ENCODE results near the gene LNPEP.

LNPEP gene

GRCh38 chr5:96990102-96990501 is 54.2 kb downstream of the LNPEP start:
- no peak for TF ChIP-seq EZH2 (IDR thresholded peaks at IDR 0.05)
- no peak for TF ChIP-seq POLR2AphosphoS5 (IDR thresholded peaks at IDR 0.05; ENCODE audit: borderline replicate concordance, low read depth, low read length)
- no peak for TF ChIP-seq FOXP2 (optimal IDR thresholded peaks at IDR 0.05; ENCODE audit: control extremely low read depth, extremely low read length, insufficient read depth)
- Histone ChIP-seq H3K9me3 (ENCODE audit: low read depth, low read length) (no peaks in the 10 kb centered on the region), H3K4me3 (no peak overlapping the region), H3K9ac (ENCODE audit: insufficient read length) (no peak overlapping the region), H3K36me3 (ENCODE audit: insufficient read depth, low read length) (peaks cover 10% of the 10 kb centered on the region; the same call in 1 of the 2 replicates), H3K27ac (no peak overlapping the region)
- no peak for DNase-seq (ENCODE audit: low read depth, low spot score)

GRCh38 chr5:96991708-96992107 is 55.8 kb downstream of the LNPEP start:
- no peak overlapping the region for H3K9ac ChIP-seq (ENCODE audit: insufficient read length)
- no peak overlapping the region for H3K4me3 ChIP-seq
- DNase-seq (ENCODE audit: low read depth, low spot score): no peak
- no peaks in the 10 kb centered on the region for H3K9me3 ChIP-seq (ENCODE audit: low read depth, low read length)
- H3K36me3 ChIP-seq (ENCODE audit: insufficient read depth, low read length): peaks cover 10% of the 10 kb centered on the region; the same call in 1 of the 2 replicates
- no peak for TF ChIP-seq POLR2AphosphoS5 (IDR thresholded peaks at IDR 0.05; ENCODE audit: borderline replicate concordance, low read depth, low read length)
- H3K27ac ChIP-seq: no peak overlapping the region

- TF ChIP-seq EZH2 (IDR thresholded peaks at IDR 0.05) (no peak), FOXP2 (optimal IDR thresholded peaks at IDR 0.05; ENCODE audit: control extremely low read depth, extremely low read length, insufficient read depth) (no peak), POLR2AphosphoS5 (IDR thresholded peaks at IDR 0.05; ENCODE audit: borderline replicate concordance, low read depth, low read length) (no peak)
- H3K9me3 ChIP-seq (ENCODE audit: low read depth, low read length): no peaks in the 10 kb centered on the region
- no peak overlapping the region for H3K27ac ChIP-seq
- no peak overlapping the region for H3K4me3 ChIP-seq
- no peak for DNase-seq (ENCODE audit: low read depth, low spot score)
- no peak overlapping the region for H3K9ac ChIP-seq (ENCODE audit: insufficient read length)
- H3K36me3 ChIP-seq (ENCODE audit: insufficient read depth, low read length): peaks cover 10% of the 10 kb centered on the region; the same call in 1 of the 2 replicates
Observed at GRCh38 chr5:96993760-96994159, 57.9 kb downstream of the LNPEP start.

- no peak overlapping the region for H3K4me3 ChIP-seq
- H3K9me3 ChIP-seq (ENCODE audit: low read depth, low read length): no peaks in the 10 kb centered on the region
- TF ChIP-seq FOXP2 (optimal IDR thresholded peaks at IDR 0.05; ENCODE audit: control extremely low read depth, extremely low read length, insufficient read depth) (no peak), EZH2 (IDR thresholded peaks at IDR 0.05) (no peak), POLR2AphosphoS5 (IDR thresholded peaks at IDR 0.05; ENCODE audit: borderline replicate concordance, low read depth, low read length) (no peak)
- peaks cover 10% of the 10 kb centered on the region; the same call in 1 of the 2 replicates for H3K36me3 ChIP-seq (ENCODE audit: insufficient read depth, low read length)
- no peak for DNase-seq (ENCODE audit: low read depth, low spot score)
- H3K27ac ChIP-seq: no peak overlapping the region
- no peak overlapping the region for H3K9ac ChIP-seq (ENCODE audit: insufficient read length)
Observed at GRCh38 chr5:96994493-96994892, 58.6 kb downstream of the LNPEP start.

GRCh38 chr5:96995419-96995818 is 59.5 kb downstream of the LNPEP start:
- no peak overlapping the region for H3K27ac ChIP-seq
- H3K4me3 ChIP-seq: no peak overlapping the region
- no peaks in the 10 kb centered on the region for H3K9me3 ChIP-seq (ENCODE audit: low read depth, low read length)
- no peak overlapping the region for H3K9ac ChIP-seq (ENCODE audit: insufficient read length)
- H3K36me3 ChIP-seq (ENCODE audit: insufficient read depth, low read length): peaks cover 10% of the 10 kb centered on the region; the same call in 1 of the 2 replicates
- no peak for DNase-seq (ENCODE audit: low read depth, low spot score)
- TF ChIP-seq EZH2 (IDR thresholded peaks at IDR 0.05) (no peak), FOXP2 (optimal IDR thresholded peaks at IDR 0.05; ENCODE audit: control extremely low read depth, extremely low read length, insufficient read depth) (no peak), POLR2AphosphoS5 (IDR thresholded peaks at IDR 0.05; ENCODE audit: borderline replicate concordance, low read depth, low read length) (no peak)

GRCh38 chr5:96997265-96997859 is 61.5 kb downstream of the LNPEP start:
- Histone ChIP-seq H3K9ac (ENCODE audit: insufficient read length) (no peak overlapping the region), H3K9me3 (ENCODE audit: low read depth, low read length) (no peaks in the 10 kb centered on the region), H3K4me3 (no peak overlapping the region), H3K27ac (no peak overlapping the region), H3K36me3 (ENCODE audit: insufficient read depth, low read length) (no peaks in the 10 kb centered on the region)
- TF ChIP-seq FOXP2 (optimal IDR thresholded peaks at IDR 0.05; ENCODE audit: control extremely low read depth, extremely low read length, insufficient read depth): no peak
- DNase-seq (ENCODE audit: low read depth, low spot score): peak; percentile 24

GRCh38 chr5:96999856-97000255 is 64.0 kb downstream of the LNPEP start:
- no peaks in the 10 kb centered on the region for H3K9me3 ChIP-seq (ENCODE audit: low read depth, low read length)
- H3K36me3 ChIP-seq (ENCODE audit: insufficient read depth, low read length): no peaks in the 10 kb centered on the region
- no peak overlapping the region for H3K4me3 ChIP-seq
- H3K27ac ChIP-seq: no peak overlapping the region
- H3K9ac ChIP-seq (ENCODE audit: insufficient read length): no peak overlapping the region
- DNase-seq (ENCODE audit: low read depth, low spot score): no peak
- TF ChIP-seq EZH2 (IDR thresholded peaks at IDR 0.05) (no peak), POLR2AphosphoS5 (IDR thresholded peaks at IDR 0.05; ENCODE audit: borderline replicate concordance, low read depth, low read length) (no peak), FOXP2 (optimal IDR thresholded peaks at IDR 0.05; ENCODE audit: control extremely low read depth, extremely low read length, insufficient read depth) (no peak)

- Histone ChIP-seq H3K9ac (ENCODE audit: insufficient read length) (no peak overlapping the region), H3K36me3 (ENCODE audit: insufficient read depth, low read length) (no peaks in the 10 kb centered on the region), H3K27ac (no peak overlapping the region), H3K4me3 (no peak overlapping the region), H3K9me3 (ENCODE audit: low read depth, low read length) (no peaks in the 10 kb centered on the region)
- TF ChIP-seq FOXP2 (optimal IDR thresholded peaks at IDR 0.05; ENCODE audit: control extremely low read depth, extremely low read length, insufficient read depth): no peak
- no peak for TF ChIP-seq POLR2AphosphoS5 (IDR thresholded peaks at IDR 0.05; ENCODE audit: borderline replicate concordance, low read depth, low read length)
- TF ChIP-seq EZH2 (IDR thresholded peaks at IDR 0.05): no peak
- no peak for DNase-seq (ENCODE audit: low read depth, low spot score)
Observed at GRCh38 chr5:97000391-97000790, 64.5 kb downstream of the LNPEP start.

GRCh38 chr5:97002983-97003382 is 67.1 kb downstream of the LNPEP start:
- Histone ChIP-seq H3K4me3 (no peak overlapping the region), H3K9ac (ENCODE audit: insufficient read length) (no peak overlapping the region), H3K36me3 (ENCODE audit: insufficient read depth, low read length) (no peaks in the 10 kb centered on the region), H3K9me3 (ENCODE audit: low read depth, low read length) (no peaks in the 10 kb centered on the region), H3K27ac (no peak overlapping the region)
- TF ChIP-seq FOXP2 (optimal IDR thresholded peaks at IDR 0.05; ENCODE audit: control extremely low read depth, extremely low read length, insufficient read depth) (no peak), POLR2AphosphoS5 (IDR thresholded peaks at IDR 0.05; ENCODE audit: borderline replicate concordance, low read depth, low read length) (no peak)
- DNase-seq (ENCODE audit: low read depth, low spot score): no peak

All from SK-N-MC (cell line).